Stimulated activated CD4-positive, alpha-beta T cell treated with anti-CD3 and anti-CD28 coated beads, TNF-alpha, amount 100 ng/mL, for 48 hours (primary cell): ENCODE results near the gene LRCOL1.

Experiments used
- DNase-seq, 3 donors: peaks; one replicate each; pipeline ENCODE4 v3.0.0-alpha.2; 2020; ENCODE audit warnings: low read depth in 3 of 3

The LRCOL1 gene

DNA sequence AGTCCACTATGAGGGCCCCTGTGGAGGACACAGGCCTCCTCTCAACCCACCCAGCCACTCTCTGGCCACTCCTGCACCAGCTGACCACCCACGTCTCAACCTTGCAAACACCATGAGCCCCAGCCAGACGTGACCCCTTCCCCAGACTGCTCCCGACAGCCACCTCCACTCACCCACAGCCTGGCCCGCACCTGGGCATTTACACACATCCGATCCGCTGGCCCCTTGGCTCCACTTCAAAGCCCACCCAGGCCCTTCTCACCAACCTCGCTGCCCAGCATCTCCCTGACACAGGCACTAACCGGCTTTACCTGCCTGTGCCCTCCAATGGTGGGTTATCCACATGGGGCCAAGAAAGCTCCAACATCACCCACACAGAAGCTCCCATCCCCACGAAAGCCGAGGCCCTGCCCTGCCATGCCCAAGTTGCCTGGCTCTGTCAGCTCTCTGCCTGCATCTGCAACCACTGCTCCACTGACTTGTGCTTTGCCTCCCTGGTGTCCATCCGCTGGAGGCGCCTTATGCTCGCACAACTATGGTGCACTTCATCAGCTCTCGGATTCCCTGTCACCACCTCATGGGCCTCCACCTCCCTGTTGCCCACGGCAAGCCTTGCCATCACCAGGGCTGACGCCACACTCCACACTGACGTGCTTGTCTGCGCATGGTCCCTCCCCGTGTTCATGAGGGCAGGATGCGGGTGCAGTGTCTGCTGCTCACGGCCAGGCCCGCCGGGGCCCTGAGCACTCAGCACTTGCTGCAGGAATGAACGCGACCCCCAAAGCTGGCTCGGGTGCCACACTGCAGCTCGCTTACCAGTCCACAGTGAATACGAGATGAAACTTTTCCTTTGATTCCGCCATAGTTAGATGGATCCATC is 24.9 kb upstream of the LRCOL1 start:
- no peak for DNase-seq

GRCh38 chr12:132634411-132634990 is 24.1 kb upstream of the LRCOL1 start:
- no peak for DNase-seq

- DNase-seq = no peak
These were observed 23.5 kb upstream of the LRCOL1 start for GRCh38 chr12:132633901-132634300.

DNA sequence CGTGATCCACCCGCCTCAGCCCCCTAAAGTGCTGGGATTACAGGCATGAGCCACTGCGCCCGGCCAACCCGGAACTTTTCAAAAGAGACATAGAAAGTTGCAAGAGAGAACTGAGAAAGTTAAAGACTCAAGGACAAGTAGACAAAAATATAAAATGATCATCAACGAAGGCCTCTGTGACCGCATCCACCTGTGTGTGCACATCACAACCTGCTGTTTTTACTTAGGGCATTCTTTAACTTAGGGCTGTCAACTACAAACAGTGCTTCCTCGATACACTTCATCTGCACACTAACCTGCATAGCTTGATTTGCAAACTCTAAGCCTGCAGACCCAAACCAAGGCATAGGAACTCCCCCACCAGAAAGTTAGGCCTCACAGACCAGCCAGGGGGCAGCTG is 23.0 kb upstream of the LRCOL1 start:
- no peak for DNase-seq

DNA sequence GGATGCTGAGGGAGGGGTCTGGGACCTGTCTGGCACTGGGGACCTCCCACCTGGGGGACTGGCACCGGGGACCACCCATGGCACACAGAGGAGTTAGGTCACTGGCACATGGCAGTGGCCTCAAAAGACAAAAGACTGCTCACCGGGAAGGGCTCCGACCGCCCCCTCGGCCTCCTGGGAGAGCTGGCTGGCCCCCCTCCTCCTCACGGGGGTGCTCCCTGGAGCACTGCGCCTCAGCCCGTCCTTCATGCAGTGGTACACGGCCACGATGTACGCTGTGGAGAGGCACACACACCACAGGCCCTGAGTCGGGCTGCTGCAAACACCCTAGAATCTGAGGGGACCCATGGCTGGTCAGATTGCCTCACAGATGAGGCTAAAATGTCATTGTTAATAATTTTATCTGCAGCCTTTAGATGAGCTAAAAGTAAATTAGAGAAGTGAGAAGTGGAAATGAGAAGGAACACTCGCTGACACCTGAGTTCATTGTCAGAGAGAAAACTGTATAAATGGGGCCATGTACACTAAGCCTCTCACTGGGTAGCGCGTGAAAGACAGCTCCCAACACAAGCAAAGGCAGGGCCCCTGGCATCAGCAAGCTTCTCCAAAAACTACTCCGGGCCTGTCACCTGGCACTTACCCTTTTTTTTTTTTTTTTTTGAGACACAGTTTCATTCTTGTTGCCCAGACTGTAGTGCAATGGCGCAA is 22.3 kb upstream of the LRCOL1 start:
- no peak for DNase-seq

GRCh38 chr12:132631666-132632065 is 21.3 kb upstream of the LRCOL1 start:
- no peak for DNase-seq

GRCh38 chr12:132630672-132631071 is 20.3 kb upstream of the LRCOL1 start:
- no peak for DNase-seq

DNA sequence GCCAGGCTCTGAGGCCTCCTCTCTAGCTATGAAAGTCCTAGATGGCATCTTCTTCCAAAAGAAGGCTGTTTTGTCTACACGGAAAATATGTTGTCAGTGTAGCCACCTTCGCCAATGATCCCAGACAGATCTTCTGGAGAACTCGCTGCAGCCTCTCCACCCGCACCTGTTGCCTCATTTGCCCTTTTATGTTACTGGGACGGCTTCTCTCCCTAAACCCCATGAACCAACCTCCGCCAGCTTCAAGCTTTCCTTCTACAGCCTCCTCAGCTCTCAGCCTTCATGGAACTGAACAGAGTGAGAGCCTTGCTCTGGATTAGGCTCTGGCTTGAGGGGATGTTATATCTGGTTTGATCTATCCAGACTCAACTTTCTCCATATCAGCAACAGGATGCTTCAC is 18.9 kb upstream of the LRCOL1 start:
- no peak for DNase-seq

GRCh38 chr12:132625731-132626430 is 15.5 kb upstream of the LRCOL1 start:
- DNase-seq = no peak

DNA sequence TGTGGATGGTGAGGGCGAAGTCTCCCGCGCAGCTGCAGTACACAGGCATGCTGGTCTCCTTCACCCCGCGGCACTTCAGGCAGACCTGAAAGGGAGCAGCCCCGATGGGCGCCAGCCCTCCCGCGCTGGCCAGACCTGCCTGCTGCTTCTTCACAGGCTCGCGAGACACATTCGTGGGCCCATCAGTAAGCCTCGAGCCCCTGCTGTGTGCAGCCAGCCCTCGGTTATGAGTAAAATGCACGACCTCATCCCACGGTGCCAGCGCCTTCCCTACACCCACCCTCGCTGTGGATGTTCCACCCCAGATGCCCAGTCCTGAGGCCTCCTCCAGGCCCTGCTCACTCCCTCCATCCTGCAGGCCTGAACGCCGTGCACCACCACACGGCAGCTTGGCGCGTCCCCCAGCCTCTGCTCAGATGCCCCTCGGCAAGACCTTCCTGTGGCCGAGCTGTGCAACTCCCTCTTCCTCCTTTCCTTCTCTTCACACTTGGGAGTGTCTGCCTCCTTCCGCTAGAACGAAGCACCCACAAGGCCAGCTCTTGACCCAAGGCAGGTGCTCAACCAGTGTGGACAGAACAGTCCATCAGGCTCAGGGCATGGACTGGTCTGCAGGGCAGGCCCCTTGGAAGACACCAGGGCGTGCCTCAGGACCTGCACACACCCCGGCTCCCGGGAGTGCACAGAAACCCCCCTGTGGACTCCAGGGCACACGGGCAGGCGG is 14.7 kb upstream of the LRCOL1 start:
- no peak for DNase-seq

- no peak for DNase-seq
These were observed 13.9 kb upstream of the LRCOL1 start for GRCh38 chr12:132624186-132624855.

GRCh38 chr12:132623072-132623869 is 12.9 kb upstream of the LRCOL1 start:
- DNase-seq = no peak

GRCh38 chr12:132622437-132623071 is 12.2 kb upstream of the LRCOL1 start:
- DNase-seq = no peak

- no peak for DNase-seq
These were observed 11.5 kb upstream of the LRCOL1 start for GRCh38 chr12:132621657-132622435.

GRCh38 chr12:132620899-132621656 is 10.7 kb upstream of the LRCOL1 start:
- DNase-seq = no peak

GRCh38 chr12:132620113-132620898 is 9.9 kb upstream of the LRCOL1 start:
- DNase-seq = no peak
